HG03280 (cell line): ENCODE measurements around the gene USP34.

Experiments
- ATAC-seq: cut with Tn5 transposase; IDR thresholded peaks from one replicate; pipeline ENCODE4 v1.9.1; 2021; ENCODE audit warnings: mild to moderate bottlenecking, moderate library complexity; ENCODE audit not compliant: unreplicated experiment

USP34 gene

GRCh38 chr2:61377046-61377445, 93.8 kb downstream of the USP34 start:
- ATAC-seq: no peak

- no peak for ATAC-seq
These were observed 94.7 kb downstream of the USP34 start for GRCh38 chr2:61376211-61376610.

GRCh38 chr2:61371027-61371426, 99.9 kb downstream of the USP34 start:
- ATAC-seq: no peak

GRCh38 chr2:61368687-61369665, 101.9 kb downstream of the USP34 start:
- ATAC-seq: no peak

- ATAC-seq: no peak
These were observed 103.7 kb downstream of the USP34 start for GRCh38 chr2:61367177-61367576.

- no peak for ATAC-seq
These were observed 107.3 kb downstream of the USP34 start for GRCh38 chr2:61363580-61363979.

- ATAC-seq: no peak
These were observed 108.0 kb downstream of the USP34 start for GRCh38 chr2:61362873-61363272.

- no peak for ATAC-seq
These were observed 109.8 kb downstream of the USP34 start for GRCh38 chr2:61361068-61361467.

- ATAC-seq: no peak
These were observed 111.8 kb downstream of the USP34 start for GRCh38 chr2:61359058-61359457.

- no peak for ATAC-seq
These were observed 113.2 kb downstream of the USP34 start for GRCh38 chr2:61357681-61358080.

- no peak for ATAC-seq
These were observed 113.9 kb downstream of the USP34 start for GRCh38 chr2:61356958-61357350.

GRCh38 chr2:61356261-61356957, 114.5 kb downstream of the USP34 start:
- no peak for ATAC-seq

GRCh38 chr2:61354543-61355197, 116.2 kb downstream of the USP34 start:
- ATAC-seq: no peak

- ATAC-seq: no peak
These were observed 117.0 kb downstream of the USP34 start for GRCh38 chr2:61353909-61354308.

- ATAC-seq: no peak
These were observed 120.1 kb downstream of the USP34 start for GRCh38 chr2:61350777-61351176.

- ATAC-seq: no peak
These were observed 127.7 kb downstream of the USP34 start for GRCh38 chr2:61343141-61343540.

GRCh38 chr2:61340242-61340641, 130.6 kb downstream of the USP34 start:
- ATAC-seq: no peak

- no peak for ATAC-seq
These were observed 132.4 kb downstream of the USP34 start for GRCh38 chr2:61338447-61338846.

- no peak for ATAC-seq
These were observed 135.7 kb downstream of the USP34 start for GRCh38 chr2:61335187-61335586.

- ATAC-seq: no peak
These were observed 136.4 kb downstream of the USP34 start for GRCh38 chr2:61334466-61334865.

GRCh38 chr2:61328707-61329251, 142.1 kb downstream of the USP34 start:
- no peak for ATAC-seq
